Mesendoderm (in vitro differentiated cells): Measurements from ENCODE around the gene FXN.

Experiments used
- DNase-seq: peaks from one replicate; pipeline ENCODE4 v3.0.0; 2013
- H2AK5ac ChIP-seq: 2 replicates; pipeline ENCODE4 v1.6.1; 2013; ENCODE audit warnings: low read length, inconsistent platforms
- H2BK120ac ChIP-seq: 2 replicates; pipeline ENCODE4 v1.6.1; 2013; ENCODE audit warnings: low read depth, mild to moderate bottlenecking, low read length, moderate library complexity, mixed read lengths
- H2BK15ac ChIP-seq: replicated peaks from 2 replicates; pipeline ENCODE4 v1.6.1; 2013; ENCODE audit warnings: low read depth, mild to moderate bottlenecking, moderate library complexity
- H2BK5ac ChIP-seq: 2 replicates; pipeline ENCODE4 v1.6.1; 2013; ENCODE audit warnings: low read length, inconsistent platforms
- H3K18ac ChIP-seq: 2 replicates; pipeline ENCODE4 v1.6.1; 2013; ENCODE audit warnings: mild to moderate bottlenecking, low read length, mixed read lengths
- H3K23ac ChIP-seq: one replicate; pipeline ENCODE4 v1.6.1; 2013; ENCODE audit warnings: low read length
- H3K27ac ChIP-seq: 2 replicates; pipeline ENCODE4 v1.5.1; 2013; ENCODE audit warnings: low read depth, mild to moderate bottlenecking, inconsistent platforms, low read length, moderate library complexity
- H3K27me3 ChIP-seq: 2 replicates; pipeline ENCODE4 v1.6.1; 2013; ENCODE audit warnings: low read length, control low read depth, mild to moderate bottlenecking, inconsistent platforms; ENCODE audit not compliant: insufficient read depth, poor library complexity
- H3K36me3 ChIP-seq: 2 replicates; pipeline ENCODE4 v1.6.1; 2013; ENCODE audit warnings: low read length, inconsistent platforms; ENCODE audit not compliant: control insufficient read depth, insufficient read depth
- H3K4ac ChIP-seq: one replicate; pipeline ENCODE4 v1.6.1; 2013; ENCODE audit warnings: low read depth, mild to moderate bottlenecking, low read length, moderate library complexity
- H3K4me1 ChIP-seq: 2 replicates; pipeline ENCODE4 v1.6.1; 2013; ENCODE audit warnings: low read depth, low read length, inconsistent platforms; ENCODE audit not compliant: control insufficient read depth
- H3K4me2 ChIP-seq: 2 replicates; pipeline ENCODE4 v1.6.1; 2013; ENCODE audit warnings: low read length
- H3K4me3 ChIP-seq: 2 replicates; pipeline ENCODE4 v1.5.1; 2013; ENCODE audit warnings: mild to moderate bottlenecking, low read length
- H3K56ac ChIP-seq: one replicate; pipeline ENCODE4 v1.6.1; 2013; ENCODE audit warnings: low read length
- H3K79me1 ChIP-seq: 2 replicates; pipeline ENCODE4 v1.6.1; 2013; ENCODE audit warnings: low read length, inconsistent platforms
- H3K79me2 ChIP-seq: 2 replicates; pipeline ENCODE4 v1.6.1; 2013; ENCODE audit warnings: mild to moderate bottlenecking, low read length; ENCODE audit not compliant: control insufficient read depth, insufficient read depth
- H3K9ac ChIP-seq: 2 replicates; pipeline ENCODE4 v1.6.1; 2013; ENCODE audit warnings: low read length, inconsistent platforms
- H4K5ac ChIP-seq: one replicate; pipeline ENCODE4 v1.6.1; 2013; ENCODE audit warnings: low read length
- H4K8ac ChIP-seq: one replicate; pipeline ENCODE4 v1.6.1; 2013; ENCODE audit warnings: low read depth, mild to moderate bottlenecking, control low read depth, low read length, moderate library complexity
- WGBS: extraction: QIAGEN DNeasy Blood & Tissue Kit; methylation state at CpG from one replicate; pipeline ENCODE4 v1.1.7; 2013; ENCODE audit warnings: low lambda C conversion rate, missing lambda C conversion rate; ENCODE audit not compliant: insufficient coverage; ENCODE audit errors: extremely low coverage; 5-methylcytosine and 5-hydroxymethylcytosine counted together

Gene FXN

DNA sequence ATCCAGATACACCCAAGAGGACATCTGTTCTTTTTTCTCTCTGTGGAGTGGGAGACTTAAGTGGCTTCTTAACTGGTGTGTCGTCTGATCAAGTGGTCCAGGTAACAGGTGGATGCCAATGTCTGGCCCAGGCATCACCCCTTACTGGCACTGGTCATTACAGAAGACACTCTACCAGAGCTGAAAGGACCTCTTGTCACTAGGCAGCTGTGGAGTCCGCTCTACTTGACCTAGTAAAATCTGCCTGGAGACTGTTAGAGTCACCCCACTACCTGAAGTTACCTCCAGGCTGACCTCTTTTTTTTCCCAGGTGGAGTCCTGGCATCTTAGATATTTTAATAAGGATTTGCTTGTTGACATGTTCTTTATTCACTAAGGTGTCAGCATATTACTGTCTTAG is 22.5 kb downstream of the FXN start:
- no peaks in the 10 kb centered on the region for H3K27me3 ChIP-seq
- no peaks in the 10 kb centered on the region for H3K4me1 ChIP-seq
- H2AK5ac ChIP-seq = no peak overlapping the region
- H3K18ac ChIP-seq = no peak overlapping the region
- H3K79me1 ChIP-seq = no peaks in the 10 kb centered on the region
- H4K8ac ChIP-seq = no peak overlapping the region
- no peak overlapping the region for H3K4me3 ChIP-seq
- H3K56ac ChIP-seq = no peak overlapping the region
- no peaks in the 10 kb centered on the region for H3K79me2 ChIP-seq
- no peak overlapping the region for H2BK5ac ChIP-seq
- no peak overlapping the region for H3K27ac ChIP-seq
- no peak overlapping the region for H2BK120ac ChIP-seq
- H3K4me2 ChIP-seq = no peak overlapping the region
- DNase-seq = no peak
- peaks cover 3% of the 10 kb centered on the region for H3K36me3 ChIP-seq
- H4K5ac ChIP-seq = no peak overlapping the region
- no peak overlapping the region for H3K23ac ChIP-seq
- WGBS = no CpG with 5 or more reads among the region's 2 CpGs
- H2BK15ac ChIP-seq = no peak overlapping the region
- no peak overlapping the region for H3K9ac ChIP-seq
- no peak overlapping the region for H3K4ac ChIP-seq

DNA sequence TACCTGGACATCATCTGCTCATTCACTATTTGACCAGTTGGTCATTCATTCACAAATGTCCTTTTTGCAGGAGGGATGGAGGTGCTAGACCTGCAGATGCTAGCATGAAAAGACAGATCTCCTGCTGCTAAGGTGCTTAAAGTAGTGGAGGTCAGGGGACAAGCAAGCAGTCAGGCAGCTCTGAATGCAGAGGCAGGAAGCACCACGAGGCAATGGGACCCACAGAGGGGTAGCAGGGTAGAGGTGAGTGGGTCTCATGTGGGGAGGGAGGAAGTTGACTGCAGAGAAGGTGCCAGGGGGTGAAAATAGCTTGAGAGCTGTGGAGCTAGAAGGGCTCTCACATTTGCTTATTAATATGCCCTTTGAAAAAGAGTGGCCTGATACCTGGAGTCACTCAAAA is 25.2 kb downstream of the FXN start:
- Histone ChIP-seq H3K27me3 (no peaks in the 10 kb centered on the region), H3K36me3 (no peaks in the 10 kb centered on the region), H3K79me2 (no peaks in the 10 kb centered on the region), H3K79me1 (no peaks in the 10 kb centered on the region), H3K4me1 (no peaks in the 10 kb centered on the region), H3K4me2 (no peak overlapping the region), H2AK5ac (no peak overlapping the region), H2BK5ac (no peak overlapping the region), H3K9ac (no peak overlapping the region), H3K4me3 (no peak overlapping the region), H2BK15ac (no peak overlapping the region), H4K5ac (no peak overlapping the region), H2BK120ac (no peak overlapping the region), H3K18ac (no peak overlapping the region), H3K56ac (no peak overlapping the region), H3K23ac (no peak overlapping the region), H3K27ac (no peak overlapping the region), H4K8ac (no peak overlapping the region), H3K4ac (no peak overlapping the region)
- peak; percentile 13 for DNase-seq
- WGBS = no CpG with 5 or more reads among the region's 1 CpG

DNA sequence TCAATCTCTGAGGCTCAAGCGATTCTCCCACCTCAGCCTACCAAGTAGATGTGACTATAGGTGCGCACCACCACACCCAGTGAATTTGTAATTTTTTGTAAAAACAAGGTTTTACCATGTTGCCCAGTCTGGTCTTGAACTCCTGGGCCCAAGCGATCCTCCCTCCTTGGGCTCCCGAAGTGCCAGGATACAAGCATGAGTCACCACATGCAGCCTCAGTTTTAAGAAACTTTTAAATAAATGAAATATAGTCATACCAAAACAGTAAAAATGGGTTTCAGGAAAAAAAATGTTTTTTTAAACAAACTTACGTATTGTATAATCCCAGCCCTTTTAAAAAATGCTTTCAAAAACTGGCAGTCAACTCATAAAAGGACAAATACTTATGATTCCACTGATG is 26.6 kb downstream of the FXN start:
- Histone ChIP-seq H3K4ac (no peak overlapping the region), H3K4me3 (no peak overlapping the region), H3K79me1 (no peaks in the 10 kb centered on the region), H3K23ac (no peak overlapping the region), H3K4me1 (no peaks in the 10 kb centered on the region), H3K27ac (no peak overlapping the region), H3K56ac (no peak overlapping the region), H3K36me3 (no peaks in the 10 kb centered on the region), H3K4me2 (no peak overlapping the region), H2BK15ac (no peak overlapping the region), H3K79me2 (no peaks in the 10 kb centered on the region), H2BK120ac (no peak overlapping the region), H2BK5ac (no peak overlapping the region), H3K18ac (no peak overlapping the region), H4K5ac (no peak overlapping the region), H4K8ac (no peak overlapping the region), H3K9ac (no peak overlapping the region), H2AK5ac (no peak overlapping the region), H3K27me3 (no peaks in the 10 kb centered on the region)
- no peak for DNase-seq
- WGBS = no CpG with 5 or more reads among the region's 5 CpGs

DNA sequence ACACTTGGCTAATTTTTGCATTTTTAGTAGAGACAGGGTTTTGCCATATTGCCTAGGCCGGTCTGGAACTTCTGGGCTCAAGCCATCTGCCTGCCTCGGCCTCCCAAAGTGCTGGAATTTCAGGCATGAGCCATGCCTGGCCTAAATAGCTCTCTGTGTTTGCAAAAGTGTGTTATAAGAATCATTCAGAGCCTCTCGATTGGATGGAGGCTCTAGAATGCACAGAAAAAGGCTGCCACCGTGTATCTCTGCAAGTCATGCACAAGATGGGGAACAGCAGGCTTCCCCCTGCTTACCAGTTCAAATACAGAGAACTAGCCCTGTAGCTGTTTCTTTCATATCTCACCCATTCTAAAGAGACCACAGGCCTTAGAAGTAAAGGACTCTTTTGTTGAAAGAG is 28.3 kb downstream of the FXN start:
- no peaks in the 10 kb centered on the region for H3K79me1 ChIP-seq
- peak overlapping the region; percentile 14 for H3K18ac ChIP-seq
- no peak overlapping the region for H3K27ac ChIP-seq
- no peak overlapping the region for H3K9ac ChIP-seq
- no peaks in the 10 kb centered on the region for H3K79me2 ChIP-seq
- H3K4me1 ChIP-seq = no peaks in the 10 kb centered on the region
- no peak overlapping the region for H2BK5ac ChIP-seq
- no peak overlapping the region for H2AK5ac ChIP-seq
- H3K4me3 ChIP-seq = no peak overlapping the region
- no peak overlapping the region for H3K4ac ChIP-seq
- no peak for DNase-seq
- no peak overlapping the region for H4K8ac ChIP-seq
- H3K27me3 ChIP-seq = no peaks in the 10 kb centered on the region
- no peak overlapping the region for H3K4me2 ChIP-seq
- H2BK15ac ChIP-seq = no peak overlapping the region
- no peak overlapping the region for H4K5ac ChIP-seq
- H2BK120ac ChIP-seq = no peak overlapping the region
- WGBS = no CpG with 5 or more reads among the region's 4 CpGs
- peaks cover 3% of the 10 kb centered on the region for H3K36me3 ChIP-seq
- H3K23ac ChIP-seq = no peak overlapping the region
- H3K56ac ChIP-seq = no peak overlapping the region

DNA sequence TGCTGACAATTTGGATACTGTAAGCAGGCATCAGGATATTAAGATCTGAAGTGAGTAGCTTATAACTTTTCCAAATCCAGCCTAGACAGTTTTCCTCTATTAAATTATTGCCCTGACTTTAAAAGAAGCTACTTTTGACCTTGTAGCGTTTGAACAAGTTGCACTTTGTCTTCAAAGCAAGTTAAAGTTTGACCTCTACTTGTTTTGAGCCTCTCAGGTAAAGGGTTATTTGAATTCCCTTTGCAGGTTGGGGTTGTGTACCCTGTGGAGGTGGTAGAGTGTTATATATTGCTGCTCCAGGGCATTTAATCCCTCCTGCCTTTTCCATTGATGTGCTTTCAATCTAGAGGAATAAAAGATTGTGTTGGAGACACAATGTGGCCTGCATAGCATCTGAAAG is 30.1 kb downstream of the FXN start:
- no peak overlapping the region for H2BK120ac ChIP-seq
- no peak overlapping the region for H3K4ac ChIP-seq
- H3K79me1 ChIP-seq = no peaks in the 10 kb centered on the region
- no peak overlapping the region for H2BK15ac ChIP-seq
- peaks cover 5% of the 10 kb centered on the region for H3K36me3 ChIP-seq
- no peak overlapping the region for H3K9ac ChIP-seq
- no peak overlapping the region for H3K23ac ChIP-seq
- WGBS = no CpG with 5 or more reads among the region's 1 CpG
- H3K18ac ChIP-seq = no peak overlapping the region
- DNase-seq = no peak
- no peaks in the 10 kb centered on the region for H3K4me1 ChIP-seq
- no peak overlapping the region for H4K8ac ChIP-seq
- no peaks in the 10 kb centered on the region for H3K27me3 ChIP-seq
- no peak overlapping the region for H2AK5ac ChIP-seq
- no peaks in the 10 kb centered on the region for H3K79me2 ChIP-seq
- no peak overlapping the region for H3K4me3 ChIP-seq
- H3K56ac ChIP-seq = no peak overlapping the region
- no peak overlapping the region for H4K5ac ChIP-seq
- H3K4me2 ChIP-seq = no peak overlapping the region
- no peak overlapping the region for H3K27ac ChIP-seq
- no peak overlapping the region for H2BK5ac ChIP-seq

DNA sequence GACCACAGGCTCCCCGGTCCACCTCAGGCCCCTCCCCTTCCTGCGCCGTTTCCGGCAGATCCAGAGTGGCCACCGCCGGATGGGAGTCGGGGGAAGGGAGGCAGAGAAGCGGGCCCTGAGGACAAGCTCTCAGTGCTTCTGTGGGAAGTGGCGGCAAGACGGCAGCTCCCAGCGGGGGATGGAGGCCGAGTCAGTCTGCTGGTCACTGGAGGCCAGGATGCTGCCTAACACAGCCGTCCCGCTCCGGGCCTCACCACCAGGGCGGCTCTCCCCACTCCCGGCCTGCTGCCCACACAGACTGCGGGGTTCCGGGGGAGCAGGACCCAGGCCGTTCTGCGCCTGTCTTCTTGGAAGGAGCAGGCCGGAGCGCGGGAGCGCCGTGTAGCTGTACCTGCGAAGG is 31.4 kb downstream of the FXN start:
- peak; percentile 76 for DNase-seq
- no peak overlapping the region for H3K4ac ChIP-seq
- H2BK5ac ChIP-seq = no peak overlapping the region
- no peak overlapping the region for H3K4me3 ChIP-seq
- no peak overlapping the region for H2BK15ac ChIP-seq
- peaks cover 5% of the 10 kb centered on the region for H3K36me3 ChIP-seq
- no peak overlapping the region for H3K9ac ChIP-seq
- no peak overlapping the region for H4K8ac ChIP-seq
- H3K27ac ChIP-seq = no peak overlapping the region
- no peaks in the 10 kb centered on the region for H3K27me3 ChIP-seq
- H4K5ac ChIP-seq = no peak overlapping the region
- H3K4me1 ChIP-seq = no peaks in the 10 kb centered on the region
- H3K79me2 ChIP-seq = no peaks in the 10 kb centered on the region
- no peak overlapping the region for H3K56ac ChIP-seq
- no peaks in the 10 kb centered on the region for H3K79me1 ChIP-seq
- H3K18ac ChIP-seq = no peak overlapping the region
- no peak overlapping the region for H2BK120ac ChIP-seq
- H3K23ac ChIP-seq = no peak overlapping the region
- H3K4me2 ChIP-seq = no peak overlapping the region
- H2AK5ac ChIP-seq = no peak overlapping the region
- WGBS = no CpG with 5 or more reads among the region's 27 CpGs
